Measurements from ENCODE around the gene TERT.

Gene TERT

DNA sequence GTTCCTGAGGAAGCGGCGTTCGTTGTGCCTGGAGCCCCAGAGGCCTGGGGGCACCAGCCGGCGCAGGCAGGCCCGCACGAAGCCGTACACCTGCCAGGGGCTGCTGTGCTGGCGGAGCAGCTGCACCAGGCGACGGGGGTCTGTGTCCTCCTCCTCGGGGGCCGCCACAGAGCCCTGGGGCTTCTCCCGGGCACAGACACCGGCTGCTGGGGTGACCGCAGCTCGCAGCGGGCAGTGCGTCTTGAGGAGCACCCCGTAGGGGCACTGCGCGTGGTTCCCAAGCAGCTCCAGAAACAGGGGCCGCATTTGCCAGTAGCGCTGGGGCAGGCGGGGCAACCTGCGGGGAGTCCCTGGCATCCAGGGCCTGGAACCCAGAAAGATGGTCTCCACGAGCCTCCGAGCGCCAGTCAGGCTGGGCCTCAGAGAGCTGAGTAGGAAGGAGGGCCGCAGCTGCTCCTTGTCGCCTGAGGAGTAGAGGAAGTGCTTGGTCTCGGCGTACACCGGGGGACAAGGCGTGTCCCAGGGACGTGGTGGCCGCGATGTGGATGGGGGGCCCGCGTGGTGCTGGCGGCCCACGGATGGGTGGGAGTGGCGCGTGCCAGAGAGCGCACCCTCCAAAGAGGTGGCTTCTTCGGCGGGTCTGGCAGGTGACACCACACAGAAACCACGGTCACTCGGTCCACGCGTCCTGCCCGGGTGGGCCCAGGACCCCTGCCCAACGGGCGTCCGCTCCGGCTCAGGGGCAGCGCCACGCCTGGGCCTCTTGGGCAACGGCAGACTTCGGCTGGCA, 1.3 kb downstream of the TERT start:
- Histone ChIP-seq H2BK5ac (ENCODE audit: low read length) (peak overlapping the region; percentile 66), H2BK120ac (ENCODE audit: low read depth, low read length) (no peak overlapping the region), H3K23ac (ENCODE audit: low read depth, low read length, poor library complexity) (peak overlapping the region; percentile 91), H3K14ac (ENCODE audit: low read length) (no peak overlapping the region), H3K4me3 (ENCODE audit: low read length in 2 of 2) (no peak overlapping the region), H3K4ac (ENCODE audit: low read length) (no peak overlapping the region), H3K9me3 (replicated peaks in 1 of 2; ENCODE audit: control insufficient read depth in 2 of 2, insufficient read depth in 1 of 2, low read depth in 1 of 2, low read length in 2 of 2) (no peaks in the 10 kb centered on the region), H2AFZ (ENCODE audit: low read length) (no peak overlapping the region), H3K27ac (replicated peaks; ENCODE audit: low read length) (no peak overlapping the region), H3K9ac (ENCODE audit: low read depth, low read length, poor library complexity) (no peak overlapping the region), H2BK15ac (ENCODE audit: low read length) (peak overlapping the region; percentile 87), H3K4me2 (ENCODE audit: insufficient read depth, low read length, poor library complexity, severe bottlenecking) (no peak overlapping the region), H2AK5ac (ENCODE audit: low read depth, low read length) (peak overlapping the region; percentile 88), H4K91ac (ENCODE audit: low read depth, low read length, poor library complexity) (no peak overlapping the region), H2BK12ac (ENCODE audit: low read length) (peak overlapping the region; percentile 86), H3K36me3 (replicated peaks in 1 of 2; ENCODE audit: control insufficient read depth in 2 of 2, insufficient read depth in 2 of 2, low read length in 2 of 2) (peaks cover 0 to under 1% of the 10 kb centered on the region in 2 donors), H3K79me1 (ENCODE audit: low read depth, low read length) (peaks cover 5% of the 10 kb centered on the region), H3K18ac (ENCODE audit: low read length) (no peak overlapping the region), H3K4me1 (ENCODE audit: control insufficient read depth in 2 of 2, insufficient read depth in 1 of 2, low read depth in 1 of 2, low read length in 2 of 2) (peaks cover 0 to 7% of the 10 kb centered on the region in 2 donors), H4K8ac (ENCODE audit: low read depth, low read length) (no peak overlapping the region), H3K27me3 (ENCODE audit: control insufficient read depth in 3 of 3, insufficient read depth in 3 of 3, low read depth in 1 of 3, low read length in 3 of 3) (peaks cover 3 to 59% (median 9%) of the 10 kb centered on the region in 3 experiments)
- no peak for DNase-seq (ENCODE audit: low spot score)
- WGBS, 2 donors (ENCODE audit: extremely low coverage in 2 of 2, insufficient read length in 2 of 2, insufficient replicate concordance in 1 of 2), result no CpG with 5 or more reads among the region's 60 CpGs

DNA sequence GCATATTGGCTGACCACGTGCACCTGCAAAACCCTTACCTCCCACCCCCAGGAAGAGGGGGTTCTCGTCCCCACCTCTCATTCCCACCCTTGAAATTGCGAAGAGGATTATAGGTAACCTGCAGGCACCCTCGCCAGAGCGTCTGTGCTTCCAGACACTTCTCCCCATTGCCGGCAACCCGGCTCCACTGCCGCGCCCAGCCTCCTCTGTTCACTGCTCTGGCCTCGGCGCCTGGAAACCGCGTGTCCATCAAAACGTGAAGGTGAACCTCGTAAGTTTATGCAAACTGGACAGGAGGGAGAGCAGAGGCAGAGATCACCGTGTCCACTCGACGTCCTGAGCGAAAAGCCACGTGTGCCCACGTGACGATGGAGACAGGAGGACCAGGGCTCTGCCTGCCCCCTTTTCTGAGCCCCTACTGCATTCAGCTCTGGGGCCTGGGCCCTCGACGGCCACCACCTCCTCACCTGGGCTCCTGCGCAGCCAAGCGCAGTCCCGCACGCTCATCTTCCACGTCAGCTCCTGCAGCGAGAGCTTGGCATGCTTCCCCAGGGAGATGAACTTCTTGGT, 1.9 kb downstream of the TERT start:
- peaks cover 0 to 7% of the 10 kb centered on the region in 2 donors for H3K4me1 ChIP-seq (ENCODE audit: control insufficient read depth in 2 of 2, insufficient read depth in 1 of 2, low read depth in 1 of 2, low read length in 2 of 2)
- no peak overlapping the region for H3K9ac ChIP-seq (ENCODE audit: low read depth, low read length, poor library complexity)
- H2BK12ac ChIP-seq (ENCODE audit: low read length), result no peak overlapping the region
- no peak overlapping the region for H2AFZ ChIP-seq (ENCODE audit: low read length)
- WGBS, 2 donors (ENCODE audit: extremely low coverage in 2 of 2, insufficient read length in 2 of 2, insufficient replicate concordance in 1 of 2), result no CpG with 5 or more reads among the region's 30 CpGs
- no peak overlapping the region for H3K23ac ChIP-seq (ENCODE audit: low read depth, low read length, poor library complexity)
- H3K79me1 ChIP-seq (ENCODE audit: low read depth, low read length), result peaks cover 5% of the 10 kb centered on the region
- no peak overlapping the region for H3K4ac ChIP-seq (ENCODE audit: low read length)
- H3K18ac ChIP-seq (ENCODE audit: low read length), result no peak overlapping the region
- H4K8ac ChIP-seq (ENCODE audit: low read depth, low read length), result no peak overlapping the region
- no peak overlapping the region for H3K14ac ChIP-seq (ENCODE audit: low read length)
- H2BK120ac ChIP-seq (ENCODE audit: low read depth, low read length), result no peak overlapping the region
- H3K9me3 ChIP-seq (replicated peaks in 1 of 2; ENCODE audit: control insufficient read depth in 2 of 2, insufficient read depth in 1 of 2, low read depth in 1 of 2, low read length in 2 of 2), result peaks cover 0 to 3% of the 10 kb centered on the region in 2 donors
- no peak for DNase-seq (ENCODE audit: low spot score)
- no peak overlapping the region for H3K4me2 ChIP-seq (ENCODE audit: insufficient read depth, low read length, poor library complexity, severe bottlenecking)
- peak overlapping the region in 1 of 2 donors; percentile 22 for H3K4me3 ChIP-seq (ENCODE audit: low read length in 2 of 2)
- no peak overlapping the region for H3K27ac ChIP-seq (replicated peaks; ENCODE audit: low read length)
- no peak overlapping the region for H2BK5ac ChIP-seq (ENCODE audit: low read length)
- H3K36me3 ChIP-seq (replicated peaks in 1 of 2; ENCODE audit: control insufficient read depth in 2 of 2, insufficient read depth in 2 of 2, low read length in 2 of 2), result peaks cover 0 to 2% of the 10 kb centered on the region in 2 donors
- H3K27me3 ChIP-seq (ENCODE audit: control insufficient read depth in 3 of 3, insufficient read depth in 3 of 3, low read depth in 1 of 3, low read length in 3 of 3), result peaks cover 3 to 52% (median 9%) of the 10 kb centered on the region in 3 experiments
- H2AK5ac ChIP-seq (ENCODE audit: low read depth, low read length), result peak overlapping the region; percentile 25
- no peak overlapping the region for H2BK15ac ChIP-seq (ENCODE audit: low read length)
- H4K91ac ChIP-seq (ENCODE audit: low read depth, low read length, poor library complexity), result no peak overlapping the region

- Histone ChIP-seq H2BK120ac (ENCODE audit: low read depth, low read length) (no peak overlapping the region), H2BK5ac (ENCODE audit: low read length) (no peak overlapping the region), H3K36me3 (replicated peaks in 1 of 2; ENCODE audit: control insufficient read depth in 2 of 2, insufficient read depth in 2 of 2, low read length in 2 of 2) (peaks cover 0 to 2% of the 10 kb centered on the region in 2 donors), H3K4me1 (ENCODE audit: control insufficient read depth in 2 of 2, insufficient read depth in 1 of 2, low read depth in 1 of 2, low read length in 2 of 2) (peaks cover 0 to 7% of the 10 kb centered on the region in 2 donors), H2AK5ac (ENCODE audit: low read depth, low read length) (no peak overlapping the region), H4K91ac (ENCODE audit: low read depth, low read length, poor library complexity) (no peak overlapping the region), H4K8ac (ENCODE audit: low read depth, low read length) (no peak overlapping the region), H2AFZ (ENCODE audit: low read length) (no peak overlapping the region), H3K4ac (ENCODE audit: low read length) (no peak overlapping the region), H3K9ac (ENCODE audit: low read depth, low read length, poor library complexity) (no peak overlapping the region), H3K18ac (ENCODE audit: low read length) (no peak overlapping the region), H2BK15ac (ENCODE audit: low read length) (no peak overlapping the region), H3K4me3 (ENCODE audit: low read length in 2 of 2) (no peak overlapping the region), H3K27ac (replicated peaks; ENCODE audit: low read length) (no peak overlapping the region), H3K23ac (ENCODE audit: low read depth, low read length, poor library complexity) (no peak overlapping the region), H3K27me3 (ENCODE audit: control insufficient read depth in 3 of 3, insufficient read depth in 3 of 3, low read depth in 1 of 3, low read length in 3 of 3) (peaks cover 3 to 46% (median 9%) of the 10 kb centered on the region in 3 experiments), H2BK12ac (ENCODE audit: low read length) (no peak overlapping the region), H3K4me2 (ENCODE audit: insufficient read depth, low read length, poor library complexity, severe bottlenecking) (no peak overlapping the region), H3K9me3 (replicated peaks in 1 of 2; ENCODE audit: control insufficient read depth in 2 of 2, insufficient read depth in 1 of 2, low read depth in 1 of 2, low read length in 2 of 2) (peaks cover 0 to 4% of the 10 kb centered on the region in 2 donors), H3K79me1 (ENCODE audit: low read depth, low read length) (peaks cover 5% of the 10 kb centered on the region), H3K14ac (ENCODE audit: low read length) (no peak overlapping the region)
- no peak for DNase-seq (ENCODE audit: low spot score)
- no CpG with 5 or more reads among the region's 6 CpGs for WGBS, 2 donors (ENCODE audit: extremely low coverage in 2 of 2, insufficient read length in 2 of 2, insufficient replicate concordance in 1 of 2)
Measured at GRCh38 chr5:1292139-1292538, 2.7 kb downstream of the TERT start.

DNA sequence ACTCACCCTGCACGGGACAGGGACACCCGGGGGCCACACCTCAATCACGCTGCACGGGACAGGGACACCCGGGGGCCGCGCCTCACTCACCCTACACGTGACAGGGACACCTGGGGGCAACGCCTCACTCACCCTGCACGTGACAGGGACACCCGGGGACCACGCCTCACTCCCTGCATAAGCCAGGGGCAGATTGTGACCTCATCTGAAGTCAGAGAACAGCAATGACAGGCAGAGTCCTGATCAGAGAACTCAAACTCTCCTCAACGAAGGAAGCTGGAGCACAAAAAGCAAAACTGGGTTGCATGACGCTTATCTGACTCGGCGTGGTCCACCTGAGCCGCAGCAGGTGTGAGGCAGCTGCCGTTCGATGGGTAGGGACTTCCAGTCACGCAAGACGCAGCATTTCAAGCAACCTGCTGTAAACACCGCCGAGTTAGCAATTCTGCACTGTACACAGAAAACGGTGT, 3.2 kb downstream of the TERT start:
- Histone ChIP-seq H3K79me1 (ENCODE audit: low read depth, low read length) (peaks cover 5% of the 10 kb centered on the region), H2BK5ac (ENCODE audit: low read length) (no peak overlapping the region), H3K9ac (ENCODE audit: low read depth, low read length, poor library complexity) (no peak overlapping the region), H4K91ac (ENCODE audit: low read depth, low read length, poor library complexity) (no peak overlapping the region), H3K36me3 (replicated peaks in 1 of 2; ENCODE audit: control insufficient read depth in 2 of 2, insufficient read depth in 2 of 2, low read length in 2 of 2) (peaks cover 0 to 4% of the 10 kb centered on the region in 2 donors), H3K18ac (ENCODE audit: low read length) (no peak overlapping the region), H3K14ac (ENCODE audit: low read length) (no peak overlapping the region), H3K9me3 (replicated peaks in 1 of 2; ENCODE audit: control insufficient read depth in 2 of 2, insufficient read depth in 1 of 2, low read depth in 1 of 2, low read length in 2 of 2) (peaks cover 0 to 4% of the 10 kb centered on the region in 2 donors), H2AK5ac (ENCODE audit: low read depth, low read length) (no peak overlapping the region), H3K4me1 (ENCODE audit: control insufficient read depth in 2 of 2, insufficient read depth in 1 of 2, low read depth in 1 of 2, low read length in 2 of 2) (peaks cover 0 to 7% of the 10 kb centered on the region in 2 donors), H2BK15ac (ENCODE audit: low read length) (no peak overlapping the region), H3K27me3 (ENCODE audit: control insufficient read depth in 3 of 3, insufficient read depth in 3 of 3, low read depth in 1 of 3, low read length in 3 of 3) (peaks cover 3 to 41% (median 9%) of the 10 kb centered on the region in 3 experiments), H2BK12ac (ENCODE audit: low read length) (no peak overlapping the region), H3K23ac (ENCODE audit: low read depth, low read length, poor library complexity) (peak overlapping the region; percentile 55), H2BK120ac (ENCODE audit: low read depth, low read length) (no peak overlapping the region), H4K8ac (ENCODE audit: low read depth, low read length) (no peak overlapping the region), H3K4me3 (ENCODE audit: low read length in 2 of 2) (no peak overlapping the region), H2AFZ (ENCODE audit: low read length) (no peak overlapping the region), H3K4ac (ENCODE audit: low read length) (no peak overlapping the region), H3K4me2 (ENCODE audit: insufficient read depth, low read length, poor library complexity, severe bottlenecking) (no peak overlapping the region), H3K27ac (replicated peaks; ENCODE audit: low read length) (no peak overlapping the region)
- no CpG with 5 or more reads among the region's 24 CpGs for WGBS, 2 donors (ENCODE audit: extremely low coverage in 2 of 2, insufficient read length in 2 of 2, insufficient replicate concordance in 1 of 2)
- DNase-seq (ENCODE audit: low spot score), result no peak
